Measurements from ENCODE around the gene FBXO17.

Gene FBXO17

GRCh38 chr19:38920602-38921419 lies 54.7 kb downstream of the FBXO17 start:
- DNase-seq (ENCODE audit: low read depth): no peak
- TF ChIP-seq CTCF (IDR thresholded peaks at IDR 0.05; ENCODE audit: insufficient read depth, low read depth, low read length, missing control alignments): no peak
- no peak overlapping the region for H3K4me3 ChIP-seq (ENCODE audit: low read depth, low read length)

- DNase-seq (ENCODE audit: low read depth): no peak
- TF ChIP-seq CTCF (IDR thresholded peaks at IDR 0.05; ENCODE audit: insufficient read depth, low read depth, low read length, missing control alignments): no peak
- no peak overlapping the region for H3K4me3 ChIP-seq (ENCODE audit: low read depth, low read length)
These were observed 55.5 kb downstream of the FBXO17 start for GRCh38 chr19:38919837-38920601.

GRCh38 chr19:38918526-38918925 lies 57.0 kb downstream of the FBXO17 start:
- no peak for DNase-seq (ENCODE audit: low read depth)
- TF ChIP-seq CTCF (IDR thresholded peaks at IDR 0.05; ENCODE audit: insufficient read depth, low read depth, low read length, missing control alignments): no peak
- no peak overlapping the region for H3K4me3 ChIP-seq (ENCODE audit: low read depth, low read length)

GRCh38 chr19:38917921-38918491 lies 57.5 kb downstream of the FBXO17 start:
- no peak overlapping the region for H3K4me3 ChIP-seq (ENCODE audit: low read depth, low read length)
- DNase-seq (ENCODE audit: low read depth): no peak
- TF ChIP-seq CTCF (IDR thresholded peaks at IDR 0.05; ENCODE audit: insufficient read depth, low read depth, low read length, missing control alignments): no peak

GRCh38 chr19:38917516-38917915 lies 58.0 kb downstream of the FBXO17 start:
- TF ChIP-seq CTCF (IDR thresholded peaks at IDR 0.05; ENCODE audit: insufficient read depth, low read depth, low read length, missing control alignments): no peak
- no peak overlapping the region for H3K4me3 ChIP-seq (ENCODE audit: low read depth, low read length)
- no peak for DNase-seq (ENCODE audit: low read depth)

GRCh38 chr19:38915329-38916321 lies 59.9 kb downstream of the FBXO17 start:
- no peak for TF ChIP-seq CTCF (IDR thresholded peaks at IDR 0.05; ENCODE audit: insufficient read depth, low read depth, low read length, missing control alignments)
- DNase-seq (ENCODE audit: low read depth): no peak
- no peak overlapping the region for H3K4me3 ChIP-seq (ENCODE audit: low read depth, low read length)
